NCI-H524 treated with DMSO at 0.1 percent for 48 hours (cell line): ENCODE results near the gene SMAD7.

Experiments
- DNase-seq: peaks from one replicate; lab custom pipeline; 2025; lab: John Stamatoyannopoulos, UW

SMAD7 gene

DNA sequence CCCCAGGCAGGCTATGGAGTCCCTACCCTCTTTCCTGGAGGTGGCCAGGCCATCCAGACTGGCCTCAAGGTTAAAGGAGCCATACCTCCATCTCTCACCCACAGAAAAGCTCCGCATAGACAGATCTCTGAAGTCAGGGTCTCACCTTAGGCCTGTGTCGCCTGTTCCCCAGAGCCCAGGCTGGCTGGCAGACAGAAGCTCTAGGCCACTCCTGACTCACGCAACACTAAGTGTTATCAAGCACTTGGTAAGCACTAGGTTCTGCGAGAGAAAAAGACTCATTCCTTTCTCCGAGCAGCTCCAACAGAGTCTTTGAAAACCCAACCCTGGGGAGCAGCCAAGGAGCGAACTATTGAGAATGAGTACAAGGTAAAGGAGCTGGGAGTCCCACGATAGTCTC lies 6.1 kb downstream of the SMAD7 start:
- DNase-seq: no peak

DNA sequence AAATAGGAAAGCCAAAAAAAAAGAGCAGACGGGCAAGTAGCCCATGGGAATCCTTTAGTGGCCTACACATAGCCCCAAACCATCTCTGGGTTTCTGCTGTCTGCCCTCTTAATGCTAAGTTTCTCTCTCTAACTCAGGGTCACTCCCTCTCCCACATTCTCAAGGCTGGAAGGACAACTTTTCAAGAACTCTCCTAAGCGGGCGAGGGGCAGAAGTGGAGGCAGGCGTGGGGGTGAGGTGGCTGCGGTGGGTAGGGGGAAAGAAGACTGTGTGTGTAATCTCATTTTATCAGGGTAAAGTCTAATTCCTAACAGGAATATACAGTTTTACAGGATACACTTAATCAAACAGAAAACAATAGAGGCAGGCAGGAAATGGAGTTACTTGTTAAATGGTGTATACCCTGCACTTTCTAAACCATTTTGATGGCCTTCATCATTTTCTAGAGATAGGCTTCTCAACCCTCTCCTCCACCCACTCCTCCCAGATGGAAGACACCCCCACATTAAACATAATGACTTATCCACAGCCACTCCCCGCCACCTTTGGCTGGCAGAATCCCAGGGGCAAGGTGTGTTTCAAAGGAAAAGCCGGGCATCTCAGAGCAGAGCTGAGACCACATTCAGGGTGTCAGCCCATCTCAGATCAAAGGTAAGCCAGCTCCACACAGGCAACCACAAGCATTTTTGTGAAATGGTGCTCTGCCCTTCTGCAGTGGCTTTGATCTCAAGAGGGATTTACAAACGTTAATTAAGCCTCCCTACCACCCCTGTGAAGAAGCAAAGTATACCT lies 6.8 kb downstream of the SMAD7 start:
- no peak for DNase-seq

- no peak for DNase-seq
These were observed 7.4 kb downstream of the SMAD7 start for GRCh38 chr18:48943333-48943732.

DNA sequence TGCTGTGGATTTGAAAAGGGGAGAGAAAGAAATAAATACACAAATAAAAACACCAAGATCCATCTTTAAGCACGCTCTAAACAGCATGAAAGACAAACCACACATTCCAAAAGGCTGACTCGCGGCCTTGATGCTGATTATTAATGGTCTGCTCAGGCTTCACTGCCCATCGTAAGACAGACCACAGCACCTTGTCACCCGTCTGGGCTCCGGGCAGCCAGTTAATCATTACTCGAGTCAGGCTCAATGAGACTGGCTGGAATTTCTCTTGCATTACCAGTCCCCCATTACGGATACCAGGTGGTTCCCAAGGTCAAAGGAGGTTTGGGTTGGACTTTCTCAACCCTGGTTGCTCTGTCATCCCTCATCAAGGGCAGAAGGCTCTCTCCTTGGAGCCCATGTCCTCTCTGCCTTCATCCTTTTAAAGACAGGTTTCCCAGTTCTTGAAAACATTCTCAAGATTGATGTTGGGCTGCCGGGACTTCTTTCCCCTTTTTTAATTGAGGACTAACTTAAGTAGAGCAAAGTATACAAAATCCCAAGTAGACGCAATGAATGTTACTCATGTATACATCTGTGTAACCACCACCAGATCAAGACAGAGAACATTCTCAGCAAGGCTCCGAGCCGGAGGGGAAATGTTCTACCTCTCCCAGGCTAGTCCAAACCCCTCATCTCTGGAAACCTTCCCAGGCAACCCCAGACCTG lies 8.1 kb downstream of the SMAD7 start:
- DNase-seq: no peak

GRCh38 chr18:48942086-48942485 lies 8.7 kb downstream of the SMAD7 start:
- no peak for DNase-seq

GRCh38 chr18:48941672-48942071 lies 9.1 kb downstream of the SMAD7 start:
- no peak for DNase-seq

DNA sequence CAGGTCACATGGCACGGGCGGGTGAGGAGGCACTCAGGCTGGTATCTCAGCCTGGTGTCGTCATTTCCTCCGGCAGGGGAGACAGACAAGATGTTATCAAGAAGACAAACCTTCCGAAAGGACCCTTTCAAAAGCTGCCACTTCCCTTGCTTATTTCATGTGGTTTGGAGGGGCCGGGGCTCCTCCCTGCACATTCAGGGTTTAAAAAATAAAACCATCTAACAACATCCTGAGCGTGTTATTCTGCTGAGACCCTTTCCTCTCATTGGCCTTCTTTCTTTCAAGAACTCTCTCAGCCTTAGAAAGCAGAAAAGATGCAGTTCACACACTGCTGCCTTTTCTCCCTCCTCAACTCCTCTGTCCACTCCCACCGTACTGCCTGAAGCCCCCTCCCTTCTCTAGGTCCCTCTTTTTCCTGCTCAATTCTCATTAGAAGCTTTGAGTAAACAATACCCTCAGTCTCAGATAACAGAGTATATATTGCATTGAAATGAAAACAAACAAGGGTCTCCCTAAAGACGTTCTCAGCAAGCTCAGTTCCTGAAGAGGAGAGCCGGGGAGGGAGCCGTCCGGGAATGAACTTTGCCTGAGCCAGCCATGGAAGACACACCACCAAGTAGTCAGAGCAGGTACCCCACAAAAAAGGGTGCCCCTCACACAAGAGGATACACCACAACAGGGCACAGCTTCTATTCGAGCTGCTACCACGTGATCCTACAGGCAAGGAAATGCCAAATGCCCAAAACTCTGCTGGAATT lies 9.7 kb downstream of the SMAD7 start:
- DNase-seq: no peak

DNA sequence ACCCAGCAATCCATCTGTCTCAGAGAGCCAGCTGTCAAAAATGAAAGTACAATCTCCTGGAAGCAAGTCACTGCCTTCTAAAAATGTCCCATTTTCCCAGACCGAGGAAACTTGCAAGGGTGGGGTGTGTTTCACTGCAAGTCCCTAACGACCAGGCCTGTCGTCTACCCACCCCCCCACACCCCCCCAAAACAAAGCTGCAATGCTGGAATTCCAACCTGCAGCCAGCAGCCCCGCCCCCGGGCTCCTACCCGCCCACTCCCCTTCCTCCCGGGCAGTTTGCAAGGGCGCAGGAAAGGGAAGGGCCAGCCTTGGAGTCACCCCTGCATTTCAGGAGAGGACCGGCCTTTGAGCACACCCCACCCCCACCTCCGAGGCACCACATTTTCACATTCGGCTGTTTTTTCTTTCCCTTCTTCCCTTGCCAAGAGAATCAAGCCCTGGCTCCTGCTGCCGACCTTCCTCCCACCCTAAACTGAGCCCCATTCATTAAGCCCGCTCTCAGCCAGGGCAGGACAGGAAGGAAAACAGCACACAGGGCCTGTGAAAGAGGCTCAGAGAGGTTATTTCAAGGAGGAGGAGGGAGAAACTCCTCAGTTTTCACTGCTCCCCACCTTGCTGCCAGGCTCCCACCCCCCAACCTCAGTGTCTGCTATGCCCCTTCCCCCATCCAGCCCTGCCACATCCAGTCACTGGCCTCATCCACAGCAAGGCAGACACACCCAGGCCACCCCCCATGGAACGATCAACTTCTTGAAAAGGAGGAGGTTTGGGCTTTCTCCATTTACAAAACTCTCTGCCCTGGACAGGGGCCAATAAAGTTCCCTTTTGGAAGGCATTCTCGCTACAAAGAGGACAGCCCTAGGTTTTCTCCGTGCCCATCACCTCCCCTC lies 11.3 kb downstream of the SMAD7 start:
- DNase-seq: no peak

DNA sequence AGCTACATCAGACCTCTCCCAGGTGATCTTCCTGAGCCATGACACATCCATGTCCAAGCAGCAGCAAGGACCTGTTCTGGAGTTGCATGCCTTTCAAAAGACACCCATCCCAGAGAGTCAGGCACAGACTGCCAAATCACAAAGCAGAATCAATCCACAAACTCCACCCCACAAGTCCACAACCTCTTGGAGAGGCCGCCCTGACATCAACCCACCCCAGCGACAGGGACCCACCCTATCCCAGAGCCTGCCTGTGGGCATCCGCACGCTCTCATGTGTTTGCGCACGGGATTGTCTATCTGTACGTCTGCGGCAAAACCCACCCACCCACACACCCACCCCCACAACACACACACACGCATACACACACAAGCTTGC lies 11.9 kb downstream of the SMAD7 start:
- DNase-seq: no peak

- no peak for DNase-seq
These were observed 12.7 kb downstream of the SMAD7 start for GRCh38 chr18:48937869-48938750.

DNA sequence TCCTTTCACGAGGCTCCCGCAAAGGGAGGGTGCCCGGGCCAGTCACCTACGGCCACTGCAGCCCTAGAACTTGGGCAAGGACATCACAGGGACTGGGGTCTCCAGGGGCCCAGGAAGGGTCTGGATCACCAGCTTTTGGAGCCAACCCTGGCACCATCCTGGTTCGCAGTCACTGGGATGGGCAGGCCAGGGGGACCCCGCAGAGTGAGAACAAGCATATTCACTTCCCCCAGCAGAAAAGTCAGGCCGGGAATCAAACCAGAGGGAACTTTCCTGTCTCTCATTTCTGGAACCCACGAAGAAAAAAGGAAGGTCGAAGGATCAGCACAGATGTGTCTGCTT lies 15.4 kb downstream of the SMAD7 start:
- DNase-seq: no peak

GRCh38 chr18:48934723-48935432 lies 15.9 kb downstream of the SMAD7 start:
- no peak for DNase-seq

- DNase-seq: no peak
These were observed 16.4 kb downstream of the SMAD7 start for GRCh38 chr18:48934415-48934722.

GRCh38 chr18:48933578-48934414 lies 17.0 kb downstream of the SMAD7 start:
- no peak for DNase-seq

DNA sequence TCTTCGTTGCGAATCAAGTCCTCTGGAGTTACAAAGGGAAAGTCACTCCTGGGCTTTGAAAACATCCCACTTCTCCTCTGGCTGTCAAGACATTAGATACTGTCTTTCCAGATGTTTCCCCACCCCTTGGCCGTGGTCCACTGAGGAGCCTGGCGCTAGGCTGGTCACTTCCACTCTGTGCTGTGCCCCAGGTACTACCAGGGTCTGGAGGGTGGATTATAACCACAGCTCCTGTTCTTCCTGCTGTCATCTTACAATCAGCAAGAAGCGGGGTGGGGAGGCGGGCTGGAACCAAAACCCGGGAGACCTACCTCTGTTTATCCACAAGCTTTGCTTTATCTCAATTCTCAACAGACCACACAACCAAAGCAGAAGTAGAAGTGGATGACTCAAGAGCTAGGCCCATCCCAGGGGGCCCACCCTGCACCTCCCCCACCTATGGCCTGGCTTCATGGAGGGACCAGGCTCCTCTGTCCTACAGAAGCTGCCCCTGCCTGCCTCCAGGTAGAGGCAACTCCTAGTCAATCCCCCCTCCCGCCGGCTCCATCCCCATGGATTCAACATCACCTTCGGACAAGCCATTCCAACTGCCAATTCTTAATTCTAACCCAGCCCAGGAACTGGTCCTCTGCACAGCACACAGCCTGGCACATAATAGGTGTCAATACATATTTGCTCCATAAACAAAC lies 17.8 kb downstream of the SMAD7 start:
- DNase-seq: no peak

DNA sequence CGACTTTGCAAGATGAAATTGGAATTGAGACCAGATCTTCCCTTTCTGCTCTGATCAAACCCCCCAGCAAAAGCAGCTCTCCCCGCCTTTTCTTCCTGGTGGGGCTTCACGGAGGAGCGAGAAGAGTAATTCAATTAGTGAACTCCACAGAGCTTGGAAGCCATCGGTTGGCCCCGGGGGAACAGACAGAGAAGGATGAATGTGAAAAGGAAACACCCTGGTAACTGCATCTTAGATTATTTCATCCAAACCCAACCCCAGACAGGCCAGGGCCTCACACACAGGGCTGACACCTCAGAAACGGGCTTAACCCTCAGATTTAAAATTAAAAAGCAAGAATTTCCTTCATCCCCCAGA lies 18.3 kb downstream of the SMAD7 start:
- DNase-seq: no peak

GRCh38 chr18:48931680-48932461 lies 18.9 kb downstream of the SMAD7 start:
- DNase-seq: no peak

GRCh38 chr18:48930926-48931325 lies 19.8 kb downstream of the SMAD7 start:
- no peak for DNase-seq
